HCT116 (cell line): ENCODE measurements around the gene PARVG.

Experiments
- CEBPB ChIP-seq: IDR thresholded peaks from 2 replicates; pipeline ENCODE4 v1.6.1; 2012; ENCODE audit warnings: low read depth
- EZH2phosphoT487 ChIP-seq: fragments of 200-600 bp; IDR thresholded peaks from 2 replicates; pipeline ENCODE4 v1.6.1; 2018; ENCODE audit warnings: antibody characterized with exemption, borderline replicate concordance
- ZFX ChIP-seq: fragments of 450-650 bp; IDR thresholded peaks from 2 replicates; pipeline ENCODE4 v1.6.1; 2017

DNA sequence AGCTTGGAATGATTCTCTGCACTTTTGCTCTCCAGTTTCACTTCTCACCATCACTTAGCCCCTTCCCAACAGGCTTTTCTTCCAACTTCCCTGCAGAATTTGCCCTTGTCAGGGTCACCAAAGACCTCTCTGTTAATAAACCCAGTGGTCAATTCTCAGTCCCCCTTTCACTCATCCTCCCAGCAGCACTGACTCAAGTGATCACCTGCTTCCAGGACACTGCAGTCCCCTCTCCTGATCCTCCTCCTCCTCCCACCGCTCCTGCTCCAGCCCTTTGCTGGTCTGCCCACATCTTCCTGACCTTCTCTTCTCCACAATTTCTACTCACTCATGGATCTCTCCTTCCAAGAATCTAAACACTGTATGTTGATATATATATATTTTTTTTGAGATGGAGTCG is 74.1 kb downstream of the PARVG start:
- TF ChIP-seq CEBPB (no peak), EZH2phosphoT487 (no peak), ZFX (no peak)
